Peyer's patch (tissue), 4 donors: ENCODE data around the gene RBM6. TPM values are rescaled to one million over a fixed set of nuclear protein-coding genes. Genes with fewer than 3 reads are reported as not detected.

Source experiments
- DNase-seq, 3 donors: peaks; one replicate each; pipeline ENCODE4 v3.0.0-alpha.2; 2017 to 2019
- H3K27ac ChIP-seq, 4 donors: fragments of 200-600 bp; sonication (generic); one replicate each; pipeline ENCODE4 v1.5.1; 2016 to 2019
- H3K27me3 ChIP-seq, 2 donors: fragments of 200-600 bp; sonication (generic); one replicate each; pipeline ENCODE4 v1.5.1; 2019
- H3K36me3 ChIP-seq, 3 donors: fragments of 200-600 bp; sonication (generic); one replicate each; pipeline ENCODE4 v1.5.1; 2016 to 2019
- H3K4me1 ChIP-seq, 4 donors: fragments of 200-600 bp; sonication (generic); one replicate each; pipeline ENCODE4 v1.5.1; 2016 to 2019
- H3K4me3 ChIP-seq, 4 donors: fragments of 200-600 bp; sonication (generic); 1 replicate in 3 of 4; 2 replicates in 1 of 4; pipeline ENCODE4 v1.5.1; 2016 to 2019; ENCODE audit warnings: mild to moderate bottlenecking in 1 of 4
- H3K9me3 ChIP-seq, 4 donors: fragments of 200-600 bp; sonication (generic); one replicate each; pipeline ENCODE4 v1.5.1; 2016 to 2019; ENCODE audit warnings: mild to moderate bottlenecking in 1 of 4
- POLR2A ChIP-seq, 2 donors: fragments of 450-650 bp; IDR thresholded peaks; one replicate each; pipeline ENCODE4 v1.5.1; 2017; ENCODE audit warnings: antibody characterized with exemption in 2 of 2, mild to moderate bottlenecking in 2 of 2, moderate library complexity in 2 of 2
- total RNA-seq, 4 donors: library from RNA; depleted of rRNA; stranded (reverse); fragments of >200 nt; gene quantifications; one replicate each; pipeline ENCODE4 v1.1.0, GENCODE V29; 2016
- TF ChIP-seq, protein P1 (sequence below), 6 experiments: fragments of 450-650 bp in 4 of 6; fragments of 200-600 bp in 2 of 6; sonication (generic) in 1 of 6; IDR thresholded peaks; one replicate each; pipeline ENCODE4 v1.5.1; 2017 to 2019; ENCODE audit warnings: antibody characterized with exemption in 6 of 6, mild to moderate bottlenecking in 3 of 6, moderate library complexity in 1 of 6

Gene RBM6
- total RNA-seq, 4 donors from 2014 or later: 111 to 858 (median 241) TPM

DNA sequence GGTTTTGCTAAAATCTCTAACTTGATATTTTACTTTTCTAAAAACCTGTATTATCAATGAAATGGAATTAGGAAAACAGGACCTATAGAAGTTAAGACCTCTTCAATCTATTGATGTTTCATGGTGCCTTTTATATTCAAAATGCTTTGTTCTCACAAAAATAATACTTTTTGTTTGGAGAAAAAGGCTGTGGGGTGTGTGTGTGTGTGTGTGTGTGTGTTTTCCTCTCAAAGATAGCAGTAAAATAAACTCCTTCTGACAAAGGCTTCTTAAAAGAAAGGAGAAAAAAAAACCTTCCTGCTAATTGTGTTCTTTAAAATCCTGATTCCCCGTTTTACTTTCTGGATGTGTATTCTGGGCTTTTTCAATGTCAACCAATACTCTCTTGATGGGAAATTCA is 54.5 kb downstream of the RBM6 start:
- H3K4me3 ChIP-seq: no peak overlapping the region
- H3K27me3 ChIP-seq: no peaks in the 10 kb centered on the region
- H3K27ac ChIP-seq: no peak overlapping the region
- peaks cover 0 to 22% (median 0%) of the 10 kb centered on the region in 3 donors for H3K36me3 ChIP-seq
- H3K4me1 ChIP-seq: no peaks in the 10 kb centered on the region
- DNase-seq: no peak
- no peak for TF ChIP-seq POLR2A (IDR thresholded peaks at IDR 0.05)
- TF ChIP-seq, protein P1, sequence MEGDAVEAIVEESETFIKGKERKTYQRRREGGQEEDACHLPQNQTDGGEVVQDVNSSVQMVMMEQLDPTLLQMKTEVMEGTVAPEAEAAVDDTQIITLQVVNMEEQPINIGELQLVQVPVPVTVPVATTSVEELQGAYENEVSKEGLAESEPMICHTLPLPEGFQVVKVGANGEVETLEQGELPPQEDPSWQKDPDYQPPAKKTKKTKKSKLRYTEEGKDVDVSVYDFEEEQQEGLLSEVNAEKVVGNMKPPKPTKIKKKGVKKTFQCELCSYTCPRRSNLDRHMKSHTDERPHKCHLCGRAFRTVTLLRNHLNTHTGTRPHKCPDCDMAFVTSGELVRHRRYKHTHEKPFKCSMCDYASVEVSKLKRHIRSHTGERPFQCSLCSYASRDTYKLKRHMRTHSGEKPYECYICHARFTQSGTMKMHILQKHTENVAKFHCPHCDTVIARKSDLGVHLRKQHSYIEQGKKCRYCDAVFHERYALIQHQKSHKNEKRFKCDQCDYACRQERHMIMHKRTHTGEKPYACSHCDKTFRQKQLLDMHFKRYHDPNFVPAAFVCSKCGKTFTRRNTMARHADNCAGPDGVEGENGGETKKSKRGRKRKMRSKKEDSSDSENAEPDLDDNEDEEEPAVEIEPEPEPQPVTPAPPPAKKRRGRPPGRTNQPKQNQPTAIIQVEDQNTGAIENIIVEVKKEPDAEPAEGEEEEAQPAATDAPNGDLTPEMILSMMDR (IDR thresholded peaks at IDR 0.05): no peak
- H3K9me3 ChIP-seq: no peaks in the 10 kb centered on the region

DNA sequence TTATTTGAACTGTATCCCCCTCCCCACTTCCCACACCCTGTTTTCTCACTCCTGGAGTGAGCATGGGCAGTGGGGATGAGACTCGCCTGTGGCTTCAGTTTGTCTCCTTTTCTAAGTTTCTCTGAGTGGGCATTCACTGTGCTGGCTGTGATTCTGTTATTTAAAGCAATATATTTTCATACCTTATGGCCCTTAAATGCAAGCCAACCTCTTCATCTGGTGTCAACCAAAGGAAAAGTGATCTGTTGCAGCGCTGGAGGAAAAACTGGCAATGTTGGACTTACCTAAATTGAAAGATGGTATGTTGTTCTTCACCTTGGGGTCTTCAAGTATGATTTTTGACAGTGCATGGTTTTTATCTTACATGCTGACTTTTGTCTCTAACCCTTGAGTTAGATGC is 56.1 kb downstream of the RBM6 start:
- Histone ChIP-seq H3K27ac (no peak overlapping the region), H3K36me3 (peaks cover 0 to 35% (median 0%) of the 10 kb centered on the region in 3 donors), H3K4me3 (no peak overlapping the region), H3K9me3 (no peaks in the 10 kb centered on the region), H3K27me3 (no peaks in the 10 kb centered on the region), H3K4me1 (no peaks in the 10 kb centered on the region)
- no peak for DNase-seq
- TF ChIP-seq POLR2A (IDR thresholded peaks at IDR 0.05): no peak
- TF ChIP-seq, protein P1 (IDR thresholded peaks at IDR 0.05): no peak

DNA sequence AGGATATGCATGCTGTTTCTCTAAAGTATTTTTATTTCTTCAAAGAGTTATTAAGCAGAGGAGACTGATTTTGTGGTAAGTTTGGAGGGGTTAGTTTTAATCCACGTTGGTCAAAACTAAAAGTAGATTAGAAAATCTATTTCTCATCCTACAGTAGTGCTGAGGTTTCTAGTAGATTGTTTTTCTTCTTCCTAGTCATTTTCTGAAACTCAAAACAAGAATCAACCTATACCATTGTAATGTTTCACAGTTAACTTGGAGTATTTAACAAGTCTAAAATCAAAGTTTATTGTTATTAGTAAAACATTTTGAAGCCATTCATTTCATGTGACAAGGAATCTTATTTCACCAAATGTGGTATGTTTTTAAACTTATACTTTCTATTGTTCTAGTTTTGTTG is 57.9 kb downstream of the RBM6 start:
- TF ChIP-seq, protein P1 (IDR thresholded peaks at IDR 0.05): no peak
- no peak for TF ChIP-seq POLR2A (IDR thresholded peaks at IDR 0.05)
- H3K27ac ChIP-seq: no peak overlapping the region
- DNase-seq: no peak
- no peaks in the 10 kb centered on the region for H3K4me1 ChIP-seq
- no peaks in the 10 kb centered on the region for H3K27me3 ChIP-seq
- H3K9me3 ChIP-seq: no peaks in the 10 kb centered on the region
- no peak overlapping the region for H3K4me3 ChIP-seq
- H3K36me3 ChIP-seq: peaks cover 0 to 52% (median 0%) of the 10 kb centered on the region in 3 donors

DNA sequence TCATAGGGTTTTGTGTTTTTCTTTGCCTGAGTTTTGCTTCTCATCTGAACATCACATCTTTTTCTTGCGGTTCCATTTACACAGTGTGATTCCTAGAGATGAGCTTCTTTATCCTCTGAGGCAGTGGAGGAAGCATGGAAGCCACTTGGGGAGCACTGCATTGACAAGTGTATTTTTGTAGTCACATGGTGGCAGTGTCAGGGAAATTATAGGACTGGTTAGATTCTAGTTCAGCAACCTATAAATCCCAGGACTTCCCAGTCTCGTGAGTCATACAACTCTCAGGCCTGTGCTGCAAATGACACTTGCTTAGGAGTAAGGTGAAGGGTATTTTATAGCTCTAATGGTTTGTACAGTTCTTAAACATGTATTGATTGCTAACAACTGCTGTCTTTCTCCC is 58.4 kb downstream of the RBM6 start:
- no peak for TF ChIP-seq POLR2A (IDR thresholded peaks at IDR 0.05)
- TF ChIP-seq, protein P1 (IDR thresholded peaks at IDR 0.05): no peak
- Histone ChIP-seq H3K27me3 (no peaks in the 10 kb centered on the region), H3K36me3 (peaks cover 0 to 53% (median 0%) of the 10 kb centered on the region in 3 donors), H3K4me3 (no peak overlapping the region), H3K27ac (no peak overlapping the region), H3K4me1 (no peaks in the 10 kb centered on the region), H3K9me3 (no peaks in the 10 kb centered on the region)
- DNase-seq: no peak

DNA sequence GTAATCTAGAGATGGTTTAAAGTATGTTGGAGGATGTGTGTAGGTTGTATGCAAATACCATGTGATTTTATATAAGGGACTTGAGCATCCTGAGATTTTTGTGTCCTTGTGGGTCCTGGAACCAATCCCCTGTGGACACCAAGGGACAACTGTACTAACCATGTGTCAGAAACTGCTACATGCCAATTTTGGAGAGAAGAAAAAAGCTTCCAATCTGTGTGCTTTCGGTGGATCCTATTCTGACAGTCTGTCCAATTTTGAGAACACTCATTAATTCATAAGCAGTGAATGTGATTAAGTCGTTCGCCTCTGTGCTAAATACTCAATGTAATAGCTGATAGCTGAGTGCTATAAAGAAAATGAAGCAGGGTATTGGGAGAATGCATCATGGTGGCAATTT is 61.6 kb downstream of the RBM6 start:
- Histone ChIP-seq H3K27me3 (no peaks in the 10 kb centered on the region), H3K27ac (no peak overlapping the region), H3K36me3 (peaks cover 0 to 47% (median 0%) of the 10 kb centered on the region in 3 donors), H3K4me1 (no peaks in the 10 kb centered on the region), H3K4me3 (no peak overlapping the region), H3K9me3 (no peaks in the 10 kb centered on the region)
- TF ChIP-seq, protein P1 (IDR thresholded peaks at IDR 0.05): no peak
- no peak for TF ChIP-seq POLR2A (IDR thresholded peaks at IDR 0.05)
- DNase-seq: no peak

DNA sequence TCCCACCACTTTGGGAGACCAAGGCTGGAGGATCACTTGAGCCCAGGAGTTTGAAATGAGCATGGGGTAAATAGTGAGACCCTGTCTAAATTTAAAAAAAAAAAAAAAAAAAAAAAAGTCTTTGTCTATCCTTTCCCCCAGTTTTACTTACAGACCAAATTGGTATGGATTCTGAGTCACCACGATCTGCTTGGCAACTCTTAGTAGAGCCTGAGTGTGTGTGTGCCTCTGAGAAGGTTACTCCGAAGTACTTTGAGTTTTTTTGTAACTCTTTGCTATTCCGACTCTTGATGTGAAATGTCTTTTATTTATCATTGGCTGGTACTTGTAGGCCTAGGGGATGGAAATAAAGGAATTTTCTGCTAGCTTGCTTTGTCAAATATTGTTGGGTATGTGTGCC is 63.3 kb downstream of the RBM6 start:
- no peaks in the 10 kb centered on the region for H3K4me1 ChIP-seq
- no peak overlapping the region for H3K4me3 ChIP-seq
- H3K9me3 ChIP-seq: no peaks in the 10 kb centered on the region
- DNase-seq: no peak
- no peak overlapping the region for H3K27ac ChIP-seq
- no peaks in the 10 kb centered on the region for H3K27me3 ChIP-seq
- TF ChIP-seq, protein P1 (IDR thresholded peaks at IDR 0.05): no peak
- no peak for TF ChIP-seq POLR2A (IDR thresholded peaks at IDR 0.05)
- H3K36me3 ChIP-seq: peaks cover 0 to 48% (median 0%) of the 10 kb centered on the region in 3 donors
